Measurements from ENCODE around the gene ACO1.

Gene ACO1

DNA sequence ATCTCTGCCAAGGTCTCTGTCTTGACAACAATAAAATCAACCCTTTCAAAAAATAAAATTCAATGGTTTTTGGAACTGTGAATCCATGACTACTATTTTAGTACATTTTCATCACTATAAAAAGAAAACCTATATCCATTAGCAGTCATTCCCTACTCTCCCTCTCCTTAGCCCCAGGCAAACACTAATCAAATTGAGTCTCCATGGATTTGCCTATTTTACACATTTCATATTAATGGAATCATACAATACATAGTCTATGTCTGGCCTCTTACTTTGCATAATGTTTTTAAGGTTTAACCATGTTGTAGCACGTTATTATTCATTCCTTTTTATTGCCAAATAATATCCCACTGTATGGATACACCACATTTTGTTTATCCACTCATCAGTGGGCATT is 117.4 kb downstream of the ACO1 start:
- no peak for DNase-seq

DNA sequence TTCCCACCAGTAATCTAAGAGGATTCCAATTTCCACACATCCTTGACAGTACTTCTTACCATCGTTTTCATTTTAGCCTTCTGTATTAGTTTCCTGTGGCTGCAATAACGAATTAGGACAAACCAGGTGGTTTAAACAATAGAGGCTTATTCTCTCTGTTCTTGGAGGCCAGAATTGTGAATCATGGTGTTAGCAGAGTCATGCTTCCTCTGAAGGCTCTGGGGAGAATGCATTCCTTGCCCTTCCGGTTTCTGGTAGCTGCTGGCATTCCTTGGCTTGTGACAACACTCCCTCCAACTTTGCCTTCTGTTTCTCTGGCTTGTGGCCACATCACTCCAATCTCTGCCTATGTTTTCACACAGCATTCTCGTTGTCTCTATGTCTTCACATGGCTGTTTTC is 118.0 kb downstream of the ACO1 start:
- no peak for DNase-seq

GRCh38 chr9:32503008-32503407 is 118.6 kb downstream of the ACO1 start:
- DNase-seq, result no peak

Data from activated CD4-positive, alpha-beta T cell treated with anti-CD3 and anti-CD28 coated beads, Interleukin-2, amount 50 U/mL, for 48 hours (primary cell).